RWPE2 (cell line): ENCODE measurements around the gene COL23A1.

Experiments used
- ATAC-seq: fragments of 200-7000 bp; cut with Tn5 transposase; 3 replicates; pipeline ENCODE4 v1.9.1; 2021; ENCODE audit warnings: low read depth
- DNase-seq: peaks from one replicate; pipeline ENCODE4 v3.0.0-alpha.2; 2020; ENCODE audit warnings: low spot score
- H3K27ac ChIP-seq: fragments of 450-650 bp; 2 replicates; pipeline ENCODE4 v1.5.1; 2017; ENCODE audit warnings: mild to moderate bottlenecking; ENCODE audit not compliant: poor library complexity, severe bottlenecking
- H3K27me3 ChIP-seq: fragments of 250-450 bp; sonication (Bioruptor Pico); 2 replicates; pipeline ENCODE4 v1.5.1; 2021; ENCODE audit warnings: mild to moderate bottlenecking, moderate library complexity; ENCODE audit not compliant: insufficient read depth, poor library complexity, severe bottlenecking
- H3K36me3 ChIP-seq: fragments of 250-450 bp; sonication (Bioruptor Pico); 2 replicates; pipeline ENCODE4 v1.5.1; 2020; ENCODE audit warnings: low read depth, mild to moderate bottlenecking, moderate library complexity
- H3K4me1 ChIP-seq: fragments of 250-450 bp; sonication (Bioruptor Pico); 2 replicates; pipeline ENCODE4 v1.5.1; 2021; ENCODE audit warnings: mild to moderate bottlenecking, moderate library complexity; ENCODE audit not compliant: insufficient read depth, poor library complexity, severe bottlenecking
- H3K4me3 ChIP-seq: fragments of 250-450 bp; sonication (Bioruptor Pico); 2 replicates; pipeline ENCODE4 v1.5.1; 2021; ENCODE audit warnings: mild to moderate bottlenecking, moderate library complexity; ENCODE audit not compliant: severe bottlenecking
- H3K9me3 ChIP-seq: fragments of 250-450 bp; sonication (Bioruptor Pico); 2 replicates; pipeline ENCODE4 v1.5.1; 2021; ENCODE audit warnings: mild to moderate bottlenecking, moderate library complexity; ENCODE audit not compliant: severe bottlenecking
- TF ChIP-seq, protein P1 (sequence below): fragments of 450-650 bp; IDR thresholded peaks from one replicate; pipeline ENCODE4 v1.5.1; 2017; ENCODE audit warnings: mild to moderate bottlenecking, moderate library complexity; ENCODE audit not compliant: poor library complexity, severe bottlenecking

Gene COL23A1

DNA sequence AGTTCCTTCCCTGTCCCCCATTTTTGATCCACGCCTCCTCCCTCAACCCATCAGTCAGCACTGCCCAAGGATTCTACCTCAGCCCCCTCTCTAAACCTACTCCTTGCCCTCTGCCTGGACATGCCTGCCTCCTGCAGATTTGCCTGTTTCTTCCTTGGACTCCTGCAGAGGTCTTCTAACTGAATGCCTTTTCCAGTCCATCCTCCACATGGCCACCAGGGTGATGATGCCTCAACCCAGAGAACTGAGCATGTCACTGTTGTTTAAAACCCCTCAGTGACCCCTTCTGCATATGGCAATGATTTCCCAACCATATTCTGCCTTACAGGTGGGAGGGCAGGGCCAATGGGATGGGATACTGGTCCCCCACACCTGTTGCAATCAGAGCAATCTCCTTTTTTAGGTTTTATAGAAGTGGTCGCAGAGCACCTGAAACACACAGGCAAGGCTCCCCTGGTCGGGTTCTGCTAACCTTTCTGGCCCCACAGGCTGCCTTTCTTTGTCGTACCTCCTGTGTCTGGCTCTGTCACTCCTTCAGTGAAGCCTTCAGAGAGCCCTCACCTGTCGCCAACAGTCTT is 366.9 kb downstream of the COL23A1 start:
- Histone ChIP-seq H3K36me3 (peaks cover 61% of the 10 kb centered on the region), H3K4me1 (no peaks in the 10 kb centered on the region), H3K4me3 (no peak overlapping the region), H3K27ac (no peak overlapping the region), H3K9me3 (no peaks in the 10 kb centered on the region), H3K27me3 (no peaks in the 10 kb centered on the region)
- DNase-seq: no peak
- no peak for ATAC-seq
- TF ChIP-seq, protein P1, sequence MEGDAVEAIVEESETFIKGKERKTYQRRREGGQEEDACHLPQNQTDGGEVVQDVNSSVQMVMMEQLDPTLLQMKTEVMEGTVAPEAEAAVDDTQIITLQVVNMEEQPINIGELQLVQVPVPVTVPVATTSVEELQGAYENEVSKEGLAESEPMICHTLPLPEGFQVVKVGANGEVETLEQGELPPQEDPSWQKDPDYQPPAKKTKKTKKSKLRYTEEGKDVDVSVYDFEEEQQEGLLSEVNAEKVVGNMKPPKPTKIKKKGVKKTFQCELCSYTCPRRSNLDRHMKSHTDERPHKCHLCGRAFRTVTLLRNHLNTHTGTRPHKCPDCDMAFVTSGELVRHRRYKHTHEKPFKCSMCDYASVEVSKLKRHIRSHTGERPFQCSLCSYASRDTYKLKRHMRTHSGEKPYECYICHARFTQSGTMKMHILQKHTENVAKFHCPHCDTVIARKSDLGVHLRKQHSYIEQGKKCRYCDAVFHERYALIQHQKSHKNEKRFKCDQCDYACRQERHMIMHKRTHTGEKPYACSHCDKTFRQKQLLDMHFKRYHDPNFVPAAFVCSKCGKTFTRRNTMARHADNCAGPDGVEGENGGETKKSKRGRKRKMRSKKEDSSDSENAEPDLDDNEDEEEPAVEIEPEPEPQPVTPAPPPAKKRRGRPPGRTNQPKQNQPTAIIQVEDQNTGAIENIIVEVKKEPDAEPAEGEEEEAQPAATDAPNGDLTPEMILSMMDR: no peak

DNA sequence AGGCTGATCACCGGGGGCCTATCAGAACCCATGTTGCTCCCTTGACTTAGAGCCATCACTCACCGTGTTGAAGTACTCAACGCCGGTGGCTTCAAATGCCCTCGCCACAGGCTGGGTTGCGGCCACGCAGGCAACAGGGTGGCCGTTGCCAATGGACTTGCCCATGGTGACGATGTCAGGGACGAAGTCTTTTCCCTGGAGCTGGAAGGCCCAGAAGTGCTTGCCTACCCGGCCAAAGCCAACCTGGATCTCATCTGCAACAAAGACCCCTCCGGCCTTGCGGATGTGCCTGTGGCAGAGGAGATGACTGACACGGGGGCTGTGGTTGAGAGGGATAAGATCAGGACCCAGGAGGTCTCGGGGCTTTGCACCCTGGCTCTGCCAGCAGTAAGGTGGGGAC is 367.9 kb downstream of the COL23A1 start:
- Histone ChIP-seq H3K27ac (no peak overlapping the region), H3K9me3 (no peaks in the 10 kb centered on the region), H3K4me3 (no peak overlapping the region), H3K36me3 (peaks cover 55% of the 10 kb centered on the region), H3K27me3 (no peaks in the 10 kb centered on the region), H3K4me1 (no peaks in the 10 kb centered on the region)
- no peak for DNase-seq
- ATAC-seq: no peak
- TF ChIP-seq, protein P1: no peak

DNA sequence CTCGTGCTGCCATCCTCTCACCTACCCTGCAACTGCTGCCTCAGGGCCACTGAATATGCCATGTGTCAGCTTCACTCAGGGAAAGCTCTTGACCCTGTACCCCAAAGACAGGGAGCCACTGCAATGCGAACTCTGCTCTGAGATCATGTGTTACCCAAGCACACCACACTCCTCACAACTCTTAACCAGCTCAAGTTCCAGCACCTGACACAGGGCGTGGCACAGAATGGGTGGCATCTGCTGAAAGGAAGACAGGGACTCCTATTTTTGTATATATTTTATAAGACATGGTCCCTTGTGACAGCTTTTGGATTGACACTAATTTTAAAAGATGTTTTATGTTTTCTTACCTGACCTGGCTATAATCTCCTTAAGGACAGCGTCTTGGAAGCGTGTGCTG is 368.3 kb downstream of the COL23A1 start:
- 0 out of 3 replicates have a peak, but pooled peaks have one; percentile 2 for ATAC-seq
- Histone ChIP-seq H3K27ac (no peak overlapping the region), H3K4me3 (no peak overlapping the region), H3K4me1 (no peaks in the 10 kb centered on the region), H3K9me3 (no peaks in the 10 kb centered on the region), H3K27me3 (no peaks in the 10 kb centered on the region), H3K36me3 (peaks cover 55% of the 10 kb centered on the region)
- TF ChIP-seq, protein P1: no peak
- no peak for DNase-seq

DNA sequence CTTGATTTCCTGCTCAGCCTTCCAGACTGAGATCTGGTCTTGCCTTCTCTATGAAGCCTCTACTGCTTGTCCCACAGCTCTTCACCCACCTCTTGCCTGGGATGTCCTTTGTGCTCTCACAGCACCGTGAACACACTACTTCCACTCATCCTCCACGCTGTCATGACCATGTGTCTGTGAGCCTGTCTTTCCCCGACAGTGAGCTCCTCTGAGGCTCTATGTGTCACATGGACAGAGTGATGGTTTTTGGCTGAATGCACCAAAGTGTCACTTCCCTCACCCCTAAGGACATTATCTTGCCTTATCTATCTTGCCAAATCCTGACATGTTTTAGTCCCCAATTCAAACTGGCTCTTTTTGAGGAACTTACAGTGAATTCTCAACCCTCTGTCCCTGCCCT is 368.9 kb downstream of the COL23A1 start:
- Histone ChIP-seq H3K4me3 (no peak overlapping the region), H3K27ac (no peak overlapping the region), H3K36me3 (peaks cover 55% of the 10 kb centered on the region), H3K4me1 (no peaks in the 10 kb centered on the region), H3K27me3 (no peaks in the 10 kb centered on the region), H3K9me3 (no peaks in the 10 kb centered on the region)
- TF ChIP-seq, protein P1: no peak
- DNase-seq (no peak), ATAC-seq (0 out of 3 replicates have a peak, but pooled peaks have one; percentile 6)

DNA sequence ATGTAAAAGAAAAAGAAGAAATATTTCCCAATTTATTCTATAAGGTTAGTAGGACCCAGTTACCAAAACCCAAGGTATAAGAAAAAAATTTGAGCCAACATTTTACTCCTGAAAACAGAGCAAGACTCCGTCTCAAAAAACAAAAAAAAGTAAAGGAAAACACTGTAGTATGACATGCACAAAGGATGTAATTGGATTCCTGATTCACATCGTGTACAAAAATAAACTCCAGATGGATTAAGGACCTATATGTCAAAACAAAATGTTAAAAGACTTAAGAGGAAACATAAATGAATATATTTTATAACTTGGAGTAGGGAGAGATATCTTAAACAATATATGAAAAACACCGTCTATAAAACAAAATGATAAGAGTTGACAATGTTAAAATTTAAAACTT is 371.4 kb downstream of the COL23A1 start:
- H3K27me3 ChIP-seq: no peaks in the 10 kb centered on the region
- H3K4me3 ChIP-seq: no peak overlapping the region
- H3K4me1 ChIP-seq: no peaks in the 10 kb centered on the region
- peaks cover 71% of the 10 kb centered on the region for H3K36me3 ChIP-seq
- DNase-seq (no peak), ATAC-seq (no peak)
- TF ChIP-seq, protein P1: no peak
- H3K27ac ChIP-seq: no peak overlapping the region
- H3K9me3 ChIP-seq: no peaks in the 10 kb centered on the region
